Trophoblast cell (in vitro differentiated cells and primary cell): ENCODE results near the gene MORN3.

Experiments used
- DNase-seq, 2 donors: peaks; one replicate each; pipeline ENCODE4 v3.0.0-alpha.2; 2016
- H2AFZ ChIP-seq: 2 replicates; pipeline ENCODE4 v1.6.1; 2013; ENCODE audit warnings: low read length, moderate library complexity, mild to moderate bottlenecking; ENCODE audit not compliant: insufficient read depth, poor library complexity
- H2AK5ac ChIP-seq: 2 replicates; pipeline ENCODE4 v1.6.1; 2013; ENCODE audit warnings: mild to moderate bottlenecking, low read length
- H2BK120ac ChIP-seq: 2 replicates; pipeline ENCODE4 v1.6.1; 2013; ENCODE audit warnings: low read length, mild to moderate bottlenecking, moderate library complexity; ENCODE audit not compliant: insufficient read depth, poor library complexity
- H2BK12ac ChIP-seq: 2 replicates; pipeline ENCODE4 v1.6.1; 2013; ENCODE audit warnings: mild to moderate bottlenecking, low read length, moderate library complexity
- H2BK5ac ChIP-seq: 2 replicates; pipeline ENCODE4 v1.6.1; 2013; ENCODE audit warnings: low read length, low read depth, moderate library complexity, mild to moderate bottlenecking; ENCODE audit not compliant: poor library complexity
- H3K14ac ChIP-seq: 2 replicates; pipeline ENCODE4 v1.6.1; 2013; ENCODE audit warnings: mild to moderate bottlenecking, low read length
- H3K18ac ChIP-seq: 2 replicates; pipeline ENCODE4 v1.6.1; 2013; ENCODE audit warnings: mild to moderate bottlenecking, low read length
- H3K23ac ChIP-seq: 2 replicates; pipeline ENCODE4 v1.6.1; 2013; ENCODE audit warnings: low read length
- H3K27ac ChIP-seq: 2 replicates; pipeline ENCODE4 v1.5.1; 2013; ENCODE audit warnings: low read depth, mild to moderate bottlenecking, inconsistent platforms, low read length, moderate library complexity
- H3K27me3 ChIP-seq: 2 replicates; pipeline ENCODE4 v1.6.1; 2013; ENCODE audit warnings: inconsistent platforms, mild to moderate bottlenecking, low read length, moderate library complexity; ENCODE audit not compliant: insufficient read depth
- H3K36me3 ChIP-seq, 2 experiments: 1 replicate in 1 of 2; 2 replicates in 1 of 2; pipeline ENCODE4 v1.6.1; 2013; ENCODE audit warnings: low read length in 2 of 2, mild to moderate bottlenecking in 2 of 2, moderate library complexity in 1 of 2; ENCODE audit not compliant: insufficient read depth in 2 of 2, control insufficient read depth in 1 of 2
- H3K4ac ChIP-seq: 2 replicates; pipeline ENCODE4 v1.6.1; 2013; ENCODE audit warnings: low read depth, mild to moderate bottlenecking, low read length, moderate library complexity
- H3K4me1 ChIP-seq, 2 experiments: 1 replicate in 1 of 2; 2 replicates in 1 of 2; pipeline ENCODE4 v1.6.1; 2013; ENCODE audit warnings: low read length in 2 of 2, mild to moderate bottlenecking in 2 of 2, moderate library complexity in 1 of 2; ENCODE audit not compliant: insufficient read depth in 2 of 2, control insufficient read depth in 1 of 2
- H3K4me2 ChIP-seq: 2 replicates; pipeline ENCODE4 v1.6.1; 2013; ENCODE audit warnings: inconsistent platforms, mild to moderate bottlenecking, low read length, moderate library complexity
- H3K4me3 ChIP-seq: 2 replicates; pipeline ENCODE4 v1.5.1; 2013; ENCODE audit warnings: mild to moderate bottlenecking, low read depth, low read length, inconsistent platforms
- H3K79me1 ChIP-seq: one replicate; pipeline ENCODE4 v1.6.1; 2013; ENCODE audit warnings: low read length
- H3K79me2 ChIP-seq: 2 replicates; pipeline ENCODE4 v1.6.1; 2013; ENCODE audit warnings: low read length, mild to moderate bottlenecking; ENCODE audit not compliant: control insufficient read depth, insufficient read depth, poor library complexity
- H3K9ac ChIP-seq: 2 replicates; pipeline ENCODE4 v1.6.1; 2013; ENCODE audit warnings: mild to moderate bottlenecking, low read length
- H3K9me3 ChIP-seq: 2 replicates; pipeline ENCODE4 v1.6.1; 2013; ENCODE audit warnings: low read depth, mild to moderate bottlenecking, control low read depth, inconsistent platforms, low read length; ENCODE audit not compliant: insufficient read depth
- H4K12ac ChIP-seq: 2 replicates; pipeline ENCODE4 v1.6.1; 2013; ENCODE audit warnings: low read depth, mild to moderate bottlenecking, low read length, moderate library complexity
- H4K8ac ChIP-seq: 2 replicates; pipeline ENCODE4 v1.6.1; 2013; ENCODE audit warnings: low read depth, mild to moderate bottlenecking, low read length, moderate library complexity
- H4K91ac ChIP-seq: one replicate; pipeline ENCODE4 v1.6.1; 2013; ENCODE audit warnings: low read depth, mild to moderate bottlenecking, low read length, moderate library complexity
- WGBS: extraction: QIAGEN DNeasy Blood & Tissue Kit; methylation state at CpG from one replicate; pipeline ENCODE4 v1.1.7; 2013; ENCODE audit warnings: missing lambda C conversion rate; ENCODE audit not compliant: insufficient read length, insufficient coverage; ENCODE audit errors: extremely low coverage; 5-methylcytosine and 5-hydroxymethylcytosine counted together

The MORN3 gene

GRCh38 chr12:121649819-121650353 is 19.6 kb downstream of the MORN3 start:
- H2BK120ac ChIP-seq, result no peak overlapping the region
- H2BK5ac ChIP-seq, result no peak overlapping the region
- no peak overlapping the region for H3K4ac ChIP-seq
- H3K9ac ChIP-seq, result no peak overlapping the region
- no peak overlapping the region for H3K27ac ChIP-seq
- H3K14ac ChIP-seq, result no peak overlapping the region
- H2BK12ac ChIP-seq, result no peak overlapping the region
- no peak overlapping the region for H3K18ac ChIP-seq
- H3K79me1 ChIP-seq, result no peaks in the 10 kb centered on the region
- no peak overlapping the region for H3K4me3 ChIP-seq
- no peak overlapping the region for H4K8ac ChIP-seq
- no peaks in the 10 kb centered on the region for H3K4me1 ChIP-seq
- no peak overlapping the region for H3K23ac ChIP-seq
- no peak overlapping the region for H2AFZ ChIP-seq
- no CpG with 5 or more reads among the region's 8 CpGs for WGBS
- H4K12ac ChIP-seq, result no peak overlapping the region
- H3K4me2 ChIP-seq, result no peak overlapping the region
- H2AK5ac ChIP-seq, result no peak overlapping the region
- no peaks in the 10 kb centered on the region for H3K27me3 ChIP-seq
- H3K36me3 ChIP-seq, result peaks cover 0 to 2% of the 10 kb centered on the region in 2 experiments
- H4K91ac ChIP-seq, result no peak overlapping the region
- DNase-seq, result no peak
- H3K9me3 ChIP-seq, result no peaks in the 10 kb centered on the region
- H3K79me2 ChIP-seq, result no peaks in the 10 kb centered on the region

GRCh38 chr12:121649322-121649721 is 20.1 kb downstream of the MORN3 start:
- H3K4me2 ChIP-seq, result no peak overlapping the region
- no CpG with 5 or more reads among the region's 5 CpGs for WGBS
- H3K14ac ChIP-seq, result no peak overlapping the region
- H3K4me1 ChIP-seq, result no peaks in the 10 kb centered on the region
- H4K12ac ChIP-seq, result no peak overlapping the region
- H3K4me3 ChIP-seq, result no peak overlapping the region
- no peaks in the 10 kb centered on the region for H3K9me3 ChIP-seq
- no peak overlapping the region for H2BK120ac ChIP-seq
- peaks cover 0 to 2% of the 10 kb centered on the region in 2 experiments for H3K36me3 ChIP-seq
- H3K9ac ChIP-seq, result no peak overlapping the region
- H3K79me2 ChIP-seq, result no peaks in the 10 kb centered on the region
- no peak overlapping the region for H2AK5ac ChIP-seq
- H3K27me3 ChIP-seq, result no peaks in the 10 kb centered on the region
- H2BK5ac ChIP-seq, result no peak overlapping the region
- no peak overlapping the region for H2BK12ac ChIP-seq
- H3K18ac ChIP-seq, result no peak overlapping the region
- no peak overlapping the region for H3K4ac ChIP-seq
- no peak overlapping the region for H3K27ac ChIP-seq
- no peak overlapping the region for H2AFZ ChIP-seq
- H4K8ac ChIP-seq, result no peak overlapping the region
- H3K79me1 ChIP-seq, result no peaks in the 10 kb centered on the region
- no peak for DNase-seq
- no peak overlapping the region for H3K23ac ChIP-seq
- no peak overlapping the region for H4K91ac ChIP-seq

GRCh38 chr12:121648458-121649028 is 20.9 kb downstream of the MORN3 start:
- H3K4me2 ChIP-seq, result no peak overlapping the region
- WGBS, result no CpG with 5 or more reads among the region's 11 CpGs
- H4K12ac ChIP-seq, result no peak overlapping the region
- H2AK5ac ChIP-seq, result no peak overlapping the region
- H3K79me1 ChIP-seq, result no peaks in the 10 kb centered on the region
- no peak for DNase-seq
- no peaks in the 10 kb centered on the region for H3K9me3 ChIP-seq
- no peak overlapping the region for H2BK12ac ChIP-seq
- H3K27me3 ChIP-seq, result no peaks in the 10 kb centered on the region
- no peaks in the 10 kb centered on the region for H3K79me2 ChIP-seq
- no peaks in the 10 kb centered on the region for H3K4me1 ChIP-seq
- H2BK120ac ChIP-seq, result no peak overlapping the region
- H4K8ac ChIP-seq, result no peak overlapping the region
- no peak overlapping the region for H3K14ac ChIP-seq
- no peak overlapping the region for H3K4me3 ChIP-seq
- no peak overlapping the region for H3K18ac ChIP-seq
- no peak overlapping the region for H3K27ac ChIP-seq
- no peak overlapping the region for H3K9ac ChIP-seq
- H3K36me3 ChIP-seq, result peaks cover 0 to 2% of the 10 kb centered on the region in 2 experiments
- H4K91ac ChIP-seq, result no peak overlapping the region
- no peak overlapping the region for H2BK5ac ChIP-seq
- no peak overlapping the region for H3K4ac ChIP-seq
- H3K23ac ChIP-seq, result no peak overlapping the region
- H2AFZ ChIP-seq, result no peak overlapping the region

GRCh38 chr12:121641343-121641630 is 28.2 kb downstream of the MORN3 start:
- H3K27ac ChIP-seq, result no peak overlapping the region
- DNase-seq, result no peak
- H3K23ac ChIP-seq, result no peak overlapping the region
- H3K4ac ChIP-seq, result no peak overlapping the region
- H3K79me1 ChIP-seq, result no peaks in the 10 kb centered on the region
- H3K79me2 ChIP-seq, result no peaks in the 10 kb centered on the region
- no peak overlapping the region for H3K18ac ChIP-seq
- H2AFZ ChIP-seq, result no peak overlapping the region
- no peak overlapping the region for H2AK5ac ChIP-seq
- H3K14ac ChIP-seq, result no peak overlapping the region
- H3K4me1 ChIP-seq, result peaks cover 6 to 7% of the 10 kb centered on the region in 2 experiments
- H2BK120ac ChIP-seq, result no peak overlapping the region
- no peak overlapping the region for H3K4me3 ChIP-seq
- H4K91ac ChIP-seq, result no peak overlapping the region
- H3K36me3 ChIP-seq, result peaks cover 12 to 13% of the 10 kb centered on the region in 2 experiments
- peaks cover 2% of the 10 kb centered on the region for H3K9me3 ChIP-seq
- H3K4me2 ChIP-seq, result no peak overlapping the region
- no peak overlapping the region for H4K12ac ChIP-seq
- no CpG with 5 or more reads among the region's 18 CpGs for WGBS
- no peak overlapping the region for H4K8ac ChIP-seq
- no peak overlapping the region for H2BK5ac ChIP-seq
- H2BK12ac ChIP-seq, result no peak overlapping the region
- no peaks in the 10 kb centered on the region for H3K27me3 ChIP-seq
- no peak overlapping the region for H3K9ac ChIP-seq
